Spleen (tissue), 11 donors: ENCODE measurements around the gene LMAN2L. TPM values are rescaled to one million over a fixed set of nuclear protein-coding genes. Genes with fewer than 3 reads are reported as not detected.

Source experiments
- DNase-seq: peaks from one replicate; pipeline ENCODE4 v3.0.0-alpha.2; 2020
- H3K27ac ChIP-seq, 8 donors: fragments of 200-600 bp; sonication (generic) in 7 of 8; 1 replicate in 4 of 8; 2 replicates in 4 of 8; pipeline versions ENCODE4 v1.5.0 to v1.8.0; 2016 to 2021; ENCODE audit warnings: inconsistent platforms in 4 of 8, mild to moderate bottlenecking in 4 of 8, moderate library complexity in 1 of 8
- H3K27me3 ChIP-seq, 7 donors: fragments of 200-600 bp; sonication (generic) in 6 of 7; replicated peaks in 1 of 7; 1 replicate in 4 of 7; 2 replicates in 3 of 7; pipeline versions ENCODE4 v1.5.0 to v1.8.0; 2016 to 2021; ENCODE audit warnings: inconsistent platforms in 3 of 7, mild to moderate bottlenecking in 1 of 7
- H3K36me3 ChIP-seq, 6 donors: fragments of 200-600 bp; sonication (generic) in 5 of 6; 1 replicate in 4 of 6; 2 replicates in 2 of 6; pipeline versions ENCODE4 v1.5.0 to v1.8.0; 2016 to 2021; ENCODE audit warnings: inconsistent platforms in 2 of 6
- H3K4me1 ChIP-seq, 6 donors: fragments of 200-600 bp; sonication (generic) in 5 of 6; 1 replicate in 3 of 6; 2 replicates in 3 of 6; pipeline versions ENCODE4 v1.5.0 to v1.8.0; 2016 to 2021; ENCODE audit warnings: inconsistent platforms in 3 of 6
- H3K4me3 ChIP-seq, 8 donors: fragments of 200-600 bp; sonication (generic) in 7 of 8; 1 replicate in 4 of 8; 2 replicates in 4 of 8; pipeline versions ENCODE4 v1.5.0 to v1.8.0; 2016 to 2021; ENCODE audit warnings: inconsistent platforms in 4 of 8, mild to moderate bottlenecking in 4 of 8, moderate library complexity in 2 of 8
- H3K9me3 ChIP-seq, 8 donors: fragments of 200-600 bp; sonication (generic) in 7 of 8; 1 replicate in 4 of 8; 2 replicates in 4 of 8; pipeline versions ENCODE4 v1.5.0 to v1.8.0; 2016 to 2021; ENCODE audit warnings: inconsistent platforms in 4 of 8
- CTCF ChIP-seq, 11 experiments: fragments of 200-600 bp in 7 of 11; fragments of 450-650 bp in 4 of 11; sonication (generic) in 4 of 11; IDR thresholded peaks in 8 of 11; conservative IDR thresholded peaks in 3 of 11; 1 replicate in 7 of 11; 2 replicates in 4 of 11; pipeline versions ENCODE4 v1.4.0 to v1.8.0; 2016 to 2021; ENCODE audit warnings: antibody characterized with exemption in 11 of 11, inconsistent platforms in 4 of 11, mild to moderate bottlenecking in 1 of 11
- POLR2A ChIP-seq, 3 donors: fragments of 450-650 bp; IDR thresholded peaks; one replicate each; pipeline ENCODE4 v1.5.1; 2017; ENCODE audit warnings: antibody characterized with exemption in 3 of 3, mild to moderate bottlenecking in 1 of 3
- POLR2AphosphoS5 ChIP-seq, 3 donors: sonication (generic); formaldehyde crosslinking; IDR thresholded peaks; one replicate each; pipeline ENCODE4 v1.5.1; 2017; ENCODE audit warnings: antibody characterized with exemption in 3 of 3
- WGBS, 5 donors: extraction: QIAGEN DNeasy Blood & Tissue Kit in 3 of 5; methylation state at CpG; one replicate each; pipeline versions ENCODE4 v1.1.5 to v1.1.7; 2013 to 2018; 5-methylcytosine and 5-hydroxymethylcytosine counted together
- intact Hi-C: fragments of 100-400 bp; cut with DNase I; formaldehyde crosslinking; loops from one replicate; pipeline ENCODE4 v1.15.0; 2023; ENCODE audit warnings: low total_unique reads
- polyA plus RNA-seq, 3 donors: library from polyadenylated mRNA; stranded (reverse); fragments of 200-250 nt; gene quantifications; one replicate each; pipeline ENCODE4 v1.2.1, GENCODE V29; 2013
- total RNA-seq, 7 donors: library from RNA; depleted of rRNA in 3 of 7; stranded (reverse); fragments of >200 nt in 3 of 7; fragmentation: NEBNext Ultra II Directional in 4 of 7; extraction: Animal tissue kit (Norgen Biotek cat#: 25700) in 4 of 7; gene quantifications; one replicate each; pipeline versions ENCODE4 v1.1.0 to v1.2.1, GENCODE V29; 2016 to 2021
- donor health status: healthy with polysubstance abuse.
- donor health status: DM: no; HTN: no; CAD: no; lungs with moderate emphysema.
- donor health status: DM: no; HTN: no; CAD: no.
- donor health status: Bipolar disorder and iron deficiency.
- donor health status: healthy.
- donor health status: DM: no; HTN: no; CAD: no.
- donor health status: DM: yes; HTN: yes; CAD: no.

LMAN2L gene
- total and polyA plus RNA-seq, 10 donors = 5.8 to 15.4 (median 9.3) TPM

DNA sequence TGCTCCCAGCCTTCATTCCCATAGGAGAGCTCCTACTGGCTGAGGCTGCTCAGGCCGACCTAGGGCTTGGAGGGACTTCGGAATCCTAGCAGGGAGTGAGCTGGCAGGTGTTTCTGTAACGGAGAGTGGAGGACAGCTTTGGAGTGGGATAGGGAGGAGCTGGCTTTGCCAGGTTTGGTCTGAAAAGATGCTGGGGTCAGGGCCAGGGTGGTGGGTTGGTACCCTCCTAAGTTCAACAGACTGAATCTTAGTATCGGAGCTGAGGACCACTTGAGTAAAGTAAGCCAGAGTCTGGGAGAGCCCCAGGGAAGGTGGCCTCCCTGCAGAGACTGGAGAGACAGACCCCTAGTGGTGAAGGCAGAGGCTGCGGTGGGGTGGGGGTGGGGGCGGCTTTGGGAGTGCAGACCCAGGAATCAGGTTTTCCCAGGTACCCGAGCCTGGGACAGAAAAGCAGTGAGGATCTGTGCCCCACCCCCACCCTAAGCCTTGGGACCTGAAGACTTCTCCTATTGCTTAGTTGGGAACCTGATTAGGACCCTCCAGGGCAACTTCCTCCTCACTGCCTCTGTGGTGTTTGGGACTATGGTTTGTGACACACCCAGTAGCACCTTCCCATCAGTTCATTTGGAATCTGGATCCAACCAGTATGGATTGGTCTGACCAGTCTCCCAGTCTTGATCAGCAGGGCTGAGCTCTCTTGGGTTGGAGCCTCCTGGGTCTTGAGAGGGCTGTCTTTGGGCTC, 23.8 kb upstream of the LMAN2L start:
- Histone ChIP-seq H3K27ac (peak overlapping the region in 5 of 8 donors; percentile 31 to 92 (median 54)), H3K27me3 (no peaks in the 10 kb centered on the region), H3K9me3 (no peaks in the 10 kb centered on the region), H3K4me3 (peak overlapping the region in 7 of 8 donors; percentile 10 to 92 (median 64)), H3K36me3 (peaks cover 0 to 4% (median 0%) of the 10 kb centered on the region in 6 donors), H3K4me1 (peaks cover 36 to 96% (median 81%) of the 10 kb centered on the region in 6 donors)
- WGBS, 5 donors = 12 to 34% (median 23%) methylated on average over 4 to 7 of the region's 7 CpGs
- TF ChIP-seq POLR2A (IDR thresholded peaks at IDR 0.05) (no peak), POLR2AphosphoS5 (IDR thresholded peaks at IDR 0.05) (no peak), CTCF (IDR thresholded peaks at IDR 0.05 in 8 of 11, conservative IDR thresholded peaks at IDR 0.05 in 3 of 11) (peak in 9 of 11 experiments; percentile 15 to 60 (median 50))
- intact Hi-C loops = no loop called here
- no peak for DNase-seq

- Histone ChIP-seq H3K4me3 (peak overlapping the region; percentile 8 to 92 (median 60)), H3K36me3 (peaks cover 0 to 4% (median 0%) of the 10 kb centered on the region in 6 donors), H3K27ac (peak overlapping the region in 6 of 8 donors; percentile 26 to 92 (median 46)), H3K4me1 (peaks cover 36 to 88% (median 71%) of the 10 kb centered on the region in 6 donors), H3K27me3 (no peaks in the 10 kb centered on the region), H3K9me3 (no peaks in the 10 kb centered on the region)
- intact Hi-C loops = no loop called here
- WGBS, 5 donors = 19 to 27% (median 24%) methylated on average over 15 of the region's 15 CpGs
- TF ChIP-seq POLR2AphosphoS5 (IDR thresholded peaks at IDR 0.05) = no peak
- TF ChIP-seq CTCF (IDR thresholded peaks at IDR 0.05 in 8 of 11, conservative IDR thresholded peaks at IDR 0.05 in 3 of 11) = no peak
- no peak for TF ChIP-seq POLR2A (IDR thresholded peaks at IDR 0.05)
- DNase-seq = no peak
Measured at GRCh38 chr2:96762529-96763311, 22.9 kb upstream of the LMAN2L start.

- Histone ChIP-seq H3K9me3 (no peaks in the 10 kb centered on the region), H3K4me1 (peaks cover 36 to 73% (median 60%) of the 10 kb centered on the region in 6 donors), H3K27me3 (no peaks in the 10 kb centered on the region), H3K27ac (peak overlapping the region; percentile 57 to 92 (median 82)), H3K36me3 (no peaks in the 10 kb centered on the region), H3K4me3 (peak overlapping the region; percentile 49 to 92 (median 62))
- 25 to 49% (median 28%) methylated on average over 29 to 59 of the region's 59 CpGs for WGBS, 5 donors
- peak; percentile 91 for DNase-seq
- TF ChIP-seq POLR2AphosphoS5 (IDR thresholded peaks at IDR 0.05) (no peak), CTCF (IDR thresholded peaks at IDR 0.05 in 8 of 11, conservative IDR thresholded peaks at IDR 0.05 in 3 of 11) (peak; percentile 12 to 75 (median 60)), POLR2A (IDR thresholded peaks at IDR 0.05) (peak in 1 of 3 donors; percentile 61)
- intact Hi-C loops = no loop called here
Measured at GRCh38 chr2:96760986-96761832, 21.3 kb upstream of the LMAN2L start.
